NCI-H1092 (cell line): Measurements from ENCODE around the gene TRIAP1.

Experiments used
- DNase-seq: peaks from one replicate; lab custom pipeline; 2025; lab: John Stamatoyannopoulos, UW

Gene TRIAP1

DNA sequence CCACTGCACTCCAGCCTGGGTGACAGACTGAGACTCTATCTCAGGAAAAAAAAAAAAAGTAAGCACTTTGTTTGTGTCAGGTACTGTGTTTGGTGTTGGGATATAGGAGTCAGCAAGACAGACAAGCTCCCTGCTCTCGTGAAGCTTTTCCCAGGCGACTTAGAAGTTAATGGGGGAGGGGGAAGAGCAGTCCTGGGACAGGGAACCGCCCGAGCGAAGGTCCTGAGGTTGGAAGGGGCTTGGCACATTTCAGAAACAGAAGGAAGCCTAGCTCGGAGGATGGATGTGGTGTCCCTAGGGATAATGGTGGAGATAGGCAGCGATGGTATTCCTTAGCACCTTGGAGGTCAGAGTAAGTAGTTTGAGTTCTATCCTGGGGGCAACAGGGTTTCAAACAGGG is 16.8 kb downstream of the TRIAP1 start:
- no peak for DNase-seq

DNA sequence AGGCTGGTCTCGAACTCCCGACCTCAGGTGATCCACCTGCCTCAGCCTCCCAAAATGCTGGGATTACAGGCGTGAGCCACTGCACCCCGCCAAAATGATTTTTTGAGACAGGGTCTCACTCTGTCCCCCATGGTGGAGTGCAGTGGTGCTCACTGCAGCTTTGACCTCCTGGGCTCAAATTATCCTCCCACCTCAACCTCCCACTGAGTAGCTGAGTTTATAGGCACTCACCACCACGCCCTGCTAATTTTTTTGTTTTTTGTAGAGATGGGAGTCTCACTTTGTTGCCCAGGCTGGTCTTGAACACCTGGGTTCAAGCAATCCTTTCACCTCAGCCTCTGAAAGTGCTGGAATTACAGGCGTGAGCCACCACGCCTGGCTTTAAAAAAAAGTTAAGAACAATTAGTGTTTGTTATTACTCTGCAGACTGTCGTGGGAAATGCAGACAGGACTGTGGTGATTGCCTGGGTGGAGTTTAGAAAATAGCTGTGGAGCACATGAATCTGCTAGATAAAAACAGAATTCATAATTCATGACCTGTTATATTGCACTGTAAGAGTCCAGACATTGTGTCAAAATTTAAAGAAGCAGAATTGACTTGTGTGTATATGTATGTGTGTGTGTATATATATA is 17.5 kb downstream of the TRIAP1 start:
- DNase-seq: no peak

DNA sequence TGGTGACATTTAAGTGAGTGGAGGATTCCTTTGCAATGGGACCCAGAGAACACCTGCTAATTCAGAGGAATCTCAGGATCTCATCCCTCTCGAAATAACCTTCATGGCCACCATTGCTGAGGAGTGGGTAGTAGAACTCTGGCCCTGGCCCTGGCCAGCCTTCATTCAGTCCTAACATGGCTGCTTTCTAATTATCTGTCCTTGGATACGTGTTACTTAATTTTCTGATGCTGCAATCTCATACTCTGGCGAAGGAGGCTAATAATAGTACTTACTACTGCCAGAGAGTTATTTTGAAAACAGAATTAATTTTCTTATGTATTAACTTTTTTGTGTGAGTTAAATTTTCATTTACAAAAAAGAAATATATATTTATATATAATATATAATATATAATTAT is 20.4 kb downstream of the TRIAP1 start:
- DNase-seq: no peak

DNA sequence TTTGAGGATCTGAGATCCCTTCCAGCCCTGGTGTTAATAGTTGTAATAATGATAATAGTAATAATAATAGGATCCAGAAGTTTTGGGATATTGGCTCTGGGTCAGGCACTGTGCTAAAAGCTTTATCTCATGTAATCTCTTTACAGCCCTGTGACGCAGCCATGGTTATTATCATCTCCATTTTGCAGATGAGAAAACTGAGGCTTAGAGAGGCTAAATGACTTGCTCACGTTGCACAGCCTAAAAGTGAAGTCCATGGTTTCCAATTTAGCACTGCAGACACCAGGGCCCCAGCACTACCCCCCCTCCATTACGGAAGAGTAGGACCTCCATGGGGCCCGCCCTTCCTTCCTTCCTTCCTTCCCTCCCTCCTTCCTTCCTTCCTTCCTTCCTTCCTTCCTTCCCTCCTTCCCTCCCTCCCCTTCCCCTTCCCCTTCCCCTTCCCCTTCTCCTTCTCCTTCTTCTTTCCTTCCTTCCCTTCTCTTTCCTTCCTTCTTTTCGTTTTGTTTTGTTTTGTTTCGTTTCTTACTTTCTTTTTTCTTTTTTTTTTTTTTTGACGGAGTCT is 23.2 kb downstream of the TRIAP1 start:
- DNase-seq: no peak

DNA sequence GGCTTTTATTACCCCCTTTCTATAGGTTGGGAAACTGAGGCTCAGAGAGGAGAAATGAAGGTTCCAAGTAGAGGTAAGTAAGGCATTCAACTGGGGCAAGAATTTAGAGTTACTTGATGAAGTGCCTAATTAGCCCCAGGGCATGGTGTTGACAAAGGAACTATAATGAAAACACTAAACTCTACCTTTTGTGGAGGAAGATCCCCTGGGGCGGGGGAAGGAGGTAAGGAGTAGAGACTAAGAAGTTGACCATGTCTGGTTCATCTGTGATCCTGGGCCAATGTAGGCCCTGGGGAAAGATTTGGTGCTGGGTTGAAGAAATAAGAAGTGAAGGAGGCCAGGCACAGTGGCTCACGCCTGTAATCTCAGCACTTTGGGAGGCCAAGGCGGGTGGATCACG is 24.5 kb downstream of the TRIAP1 start:
- DNase-seq: no peak

DNA sequence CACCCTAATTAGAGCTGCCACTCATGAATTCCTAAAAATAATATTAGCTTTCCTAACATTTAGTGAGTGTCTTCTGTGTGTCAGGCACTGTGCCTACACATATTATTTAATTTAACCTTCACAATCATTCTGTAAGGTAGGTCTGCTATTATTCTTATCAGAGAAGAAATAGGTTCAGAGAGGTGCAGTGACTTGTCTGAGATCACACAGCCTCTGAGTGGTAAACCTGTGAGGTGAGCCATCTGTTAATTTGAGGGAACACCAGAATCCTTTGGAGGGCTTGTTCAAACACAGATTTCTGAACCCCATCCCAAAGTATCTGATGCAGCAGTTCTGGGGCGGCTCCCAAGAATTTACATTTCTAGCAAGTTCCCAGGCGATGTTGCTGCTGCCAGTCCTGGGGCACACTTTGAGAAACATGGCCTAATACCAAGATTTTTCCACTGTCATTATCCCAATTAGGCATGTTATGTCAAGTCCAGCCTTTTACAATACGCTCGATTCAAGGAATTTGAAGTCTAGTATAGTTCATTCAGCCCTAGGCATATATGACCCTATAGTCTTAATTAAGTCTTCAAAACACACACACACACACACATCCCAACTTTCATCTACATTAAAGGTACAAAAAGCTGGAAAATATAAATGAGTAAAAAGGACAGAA is 28.1 kb downstream of the TRIAP1 start:
- no peak for DNase-seq

DNA sequence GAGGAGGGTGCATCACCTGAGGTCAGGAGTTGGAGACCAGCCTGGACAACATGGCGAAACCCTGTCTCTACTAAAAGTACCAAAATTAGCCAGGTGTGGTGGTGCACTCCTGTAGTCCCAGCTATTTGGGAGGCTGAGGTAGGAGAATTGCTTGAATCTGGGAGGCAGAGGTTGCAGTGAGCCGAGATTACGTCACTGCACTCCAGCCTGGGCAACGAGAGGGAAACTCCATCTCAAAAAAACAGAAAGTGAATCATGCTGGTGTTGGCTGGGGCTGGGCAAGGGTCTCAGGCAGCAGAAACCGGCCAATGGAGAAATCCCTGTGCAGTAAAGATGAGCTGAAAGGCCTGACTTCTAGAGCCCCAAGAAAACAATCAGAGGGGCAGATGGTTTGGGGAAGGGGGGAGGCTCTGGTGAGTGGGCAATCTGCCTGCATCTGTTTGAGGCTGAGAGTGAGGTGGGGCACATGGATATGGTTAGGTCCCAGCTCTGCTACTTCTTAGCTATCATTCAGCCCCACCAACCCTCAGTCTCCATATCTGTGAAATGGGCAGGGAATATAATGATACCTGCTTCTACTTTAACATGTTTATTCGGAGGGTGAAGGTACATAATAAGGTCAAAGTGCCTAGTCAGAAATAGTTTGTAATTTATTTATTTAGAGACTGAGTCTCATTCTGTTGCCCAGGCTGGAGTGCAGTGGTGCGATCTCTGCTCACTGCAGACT is 29.5 kb downstream of the TRIAP1 start:
- DNase-seq: no peak

DNA sequence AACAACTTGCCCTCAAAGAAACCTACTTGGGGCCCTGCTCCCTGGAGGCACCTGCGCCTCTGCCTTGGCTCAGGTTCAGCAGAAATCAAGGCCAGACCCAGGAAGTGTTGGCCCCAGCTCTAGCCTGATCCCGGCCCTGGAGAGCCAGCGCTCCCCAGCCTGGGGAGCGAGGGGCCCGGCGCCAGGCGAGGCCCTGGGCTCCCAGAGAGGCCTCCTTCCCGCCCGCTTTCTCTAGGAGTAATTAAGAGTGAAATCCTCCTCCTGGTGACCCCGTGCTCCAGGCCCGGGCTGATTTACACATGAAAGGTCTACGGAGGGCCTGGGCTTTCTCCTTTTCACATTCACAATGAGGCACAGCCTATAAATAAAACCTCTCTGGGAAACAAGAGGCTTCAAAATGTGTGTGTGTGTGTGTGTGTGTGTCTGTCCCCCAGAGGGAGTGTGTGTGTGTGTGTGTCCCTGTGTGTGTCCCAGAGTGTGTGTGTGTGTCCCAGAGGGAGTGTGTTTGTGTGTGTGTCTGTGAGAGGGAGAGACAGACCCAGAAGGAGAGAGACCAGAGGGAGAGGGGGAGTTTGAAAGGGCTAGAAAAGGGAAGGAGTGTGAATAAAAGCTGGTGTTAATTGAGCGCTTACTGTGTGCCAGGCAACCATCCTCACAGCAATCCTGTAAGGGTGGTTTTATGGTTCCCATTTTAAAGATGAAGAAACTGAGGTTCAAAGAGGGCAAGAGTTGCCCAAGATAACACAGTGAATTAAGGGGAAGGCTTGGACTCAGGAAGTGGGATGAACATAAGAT is 32.1 kb downstream of the TRIAP1 start:
- peak; percentile 9 for DNase-seq

DNA sequence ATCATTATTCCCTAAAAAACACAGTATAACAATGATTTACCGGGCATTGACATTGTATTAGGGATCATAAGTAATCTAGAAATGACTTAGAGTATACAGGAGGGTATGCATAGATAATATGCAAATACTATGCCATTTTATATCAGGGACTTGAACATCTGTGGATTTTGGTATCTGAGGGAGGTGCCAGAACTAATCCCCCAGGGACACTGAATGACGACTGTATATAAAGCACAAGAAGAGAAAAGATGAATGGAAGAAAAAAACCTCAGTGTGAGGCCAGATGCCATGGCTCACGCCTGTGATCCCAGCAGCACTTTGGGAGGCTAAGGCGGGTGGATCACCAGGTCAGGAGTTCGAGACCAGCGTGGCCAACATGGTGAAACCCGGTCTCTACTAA is 33.8 kb downstream of the TRIAP1 start:
- DNase-seq: no peak

DNA sequence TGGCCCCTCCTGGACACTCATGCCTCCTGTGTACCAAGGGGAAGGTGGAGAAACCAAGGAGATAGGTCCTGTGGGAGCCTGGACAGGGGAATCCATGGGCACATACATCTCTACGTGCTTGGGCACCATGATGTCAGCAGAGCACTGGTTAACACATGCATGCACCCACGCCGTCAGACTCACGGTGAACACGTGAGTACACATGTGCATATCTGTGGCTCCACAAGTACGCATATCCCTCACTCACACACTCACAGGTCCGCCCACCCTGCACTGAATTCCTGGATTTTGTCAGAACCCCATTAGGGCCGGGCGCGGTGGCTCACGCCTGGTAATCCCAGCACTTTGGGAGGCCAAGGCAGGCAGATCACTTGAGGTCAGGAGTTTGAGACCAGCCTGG is 37.4 kb downstream of the TRIAP1 start:
- DNase-seq: no peak

DNA sequence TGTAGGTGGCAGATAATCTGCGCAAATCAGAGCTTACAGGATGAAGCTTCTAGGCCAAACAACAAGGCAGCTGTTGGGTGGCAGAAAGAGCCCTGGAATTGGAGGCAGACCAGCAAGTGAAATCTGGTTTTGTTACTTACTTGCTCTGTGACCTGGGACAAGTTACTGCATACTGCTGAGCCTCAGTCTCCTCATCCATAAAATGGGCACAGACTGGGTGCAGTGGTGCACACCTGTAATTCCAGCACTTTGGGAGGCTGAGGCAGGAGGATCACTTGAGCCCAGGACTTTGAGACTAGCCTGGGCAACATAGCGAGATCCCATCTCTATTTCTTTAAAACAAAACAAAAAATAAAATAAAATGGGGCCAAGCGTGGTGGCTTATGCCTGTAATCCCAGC is 39.6 kb downstream of the TRIAP1 start:
- no peak for DNase-seq

DNA sequence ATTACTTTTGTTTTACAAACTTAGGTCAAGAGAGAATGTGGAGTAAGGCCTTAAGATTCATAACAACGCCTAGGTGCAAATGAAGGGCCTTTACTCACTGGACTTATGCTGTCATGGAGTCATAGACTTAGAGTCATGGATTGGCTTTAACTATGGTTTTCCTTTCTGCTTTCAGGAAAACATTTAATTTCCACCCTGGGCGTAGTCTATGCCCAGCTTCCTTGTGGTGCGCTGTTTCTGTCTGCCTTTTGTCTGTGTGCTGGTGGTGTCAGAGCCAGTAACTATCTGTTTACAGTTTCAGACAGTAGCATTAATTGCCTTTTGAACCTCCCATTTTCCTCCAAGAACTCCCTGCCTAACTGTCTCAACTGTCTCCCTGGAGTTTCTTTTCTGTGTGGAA is 40.1 kb downstream of the TRIAP1 start:
- DNase-seq: no peak

DNA sequence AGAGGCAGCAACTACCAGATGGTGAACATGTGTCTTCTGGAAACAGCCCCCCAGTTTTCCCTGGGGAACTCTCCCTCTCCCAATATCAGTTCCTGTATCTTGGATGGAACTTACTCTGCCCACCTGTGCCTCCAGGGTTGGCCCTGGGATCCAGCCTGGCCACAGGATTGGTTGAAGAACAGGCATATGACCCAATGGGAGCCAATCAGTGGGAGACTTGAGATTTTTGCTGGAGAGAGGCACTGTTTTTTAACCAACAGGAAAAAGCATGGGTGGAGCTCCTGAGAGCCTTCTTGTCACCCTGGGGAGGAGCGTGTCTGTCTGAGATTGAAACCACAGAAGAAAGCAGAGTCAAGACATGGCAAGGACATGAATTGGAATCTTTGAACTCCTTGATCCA is 41.9 kb downstream of the TRIAP1 start:
- no peak for DNase-seq

DNA sequence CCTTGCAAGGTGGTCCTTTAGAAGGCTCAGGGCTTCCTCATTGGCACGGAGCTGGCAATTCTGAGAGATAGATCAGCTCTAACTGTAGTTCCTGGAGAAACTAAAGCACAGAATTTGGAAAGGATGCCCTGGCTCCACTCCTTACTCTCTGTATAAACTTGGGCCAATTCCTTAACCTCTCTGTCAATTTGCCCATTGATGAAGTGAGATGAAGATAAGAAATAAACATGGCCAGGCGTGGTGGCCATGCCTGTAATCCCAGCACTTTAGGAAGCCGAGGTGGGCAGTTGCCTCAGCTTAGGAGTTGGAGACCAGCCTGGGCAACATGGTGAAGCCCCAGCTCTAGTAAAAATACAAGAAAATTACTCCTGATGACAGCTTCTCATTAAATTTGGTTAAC is 42.3 kb downstream of the TRIAP1 start:
- no peak for DNase-seq

DNA sequence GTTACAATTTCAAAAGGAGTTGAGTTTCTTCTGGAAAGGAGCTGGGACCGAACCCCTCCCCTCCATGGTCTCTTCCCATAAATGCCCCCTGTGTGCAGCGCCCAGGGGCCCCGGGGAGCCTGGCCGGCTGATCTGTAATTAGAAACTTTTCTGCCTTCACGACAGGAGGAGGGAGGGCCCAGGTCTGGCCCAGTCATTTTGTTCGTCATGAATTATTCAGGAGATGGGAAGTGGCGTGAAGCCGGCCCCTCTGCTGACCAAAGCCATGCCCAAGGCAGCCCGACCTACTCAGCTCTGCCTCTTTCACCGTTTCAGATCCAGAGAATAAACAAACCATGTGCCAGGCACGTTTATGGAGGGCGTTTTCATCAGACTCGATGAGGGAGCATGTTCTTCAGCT is 44.0 kb downstream of the TRIAP1 start:
- no peak for DNase-seq

DNA sequence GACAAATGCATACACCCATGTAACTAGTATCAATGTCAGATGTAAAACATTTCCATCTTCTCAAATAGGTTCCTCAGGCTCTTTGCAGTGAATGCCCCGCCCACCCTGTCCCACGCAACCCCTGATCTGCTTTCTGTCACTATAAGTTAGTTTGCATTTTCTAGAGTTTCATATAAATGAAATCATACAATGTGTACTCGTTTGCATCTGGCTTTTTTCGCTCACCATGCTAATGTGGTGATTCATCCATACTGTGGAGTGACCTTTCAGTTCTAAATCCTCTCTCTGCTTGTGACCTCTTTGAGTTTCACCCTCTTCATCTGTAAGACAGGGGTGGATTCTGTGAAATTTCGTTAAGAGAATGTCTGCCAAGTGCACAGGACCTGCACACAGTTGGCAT is 46.7 kb downstream of the TRIAP1 start:
- no peak for DNase-seq

DNA sequence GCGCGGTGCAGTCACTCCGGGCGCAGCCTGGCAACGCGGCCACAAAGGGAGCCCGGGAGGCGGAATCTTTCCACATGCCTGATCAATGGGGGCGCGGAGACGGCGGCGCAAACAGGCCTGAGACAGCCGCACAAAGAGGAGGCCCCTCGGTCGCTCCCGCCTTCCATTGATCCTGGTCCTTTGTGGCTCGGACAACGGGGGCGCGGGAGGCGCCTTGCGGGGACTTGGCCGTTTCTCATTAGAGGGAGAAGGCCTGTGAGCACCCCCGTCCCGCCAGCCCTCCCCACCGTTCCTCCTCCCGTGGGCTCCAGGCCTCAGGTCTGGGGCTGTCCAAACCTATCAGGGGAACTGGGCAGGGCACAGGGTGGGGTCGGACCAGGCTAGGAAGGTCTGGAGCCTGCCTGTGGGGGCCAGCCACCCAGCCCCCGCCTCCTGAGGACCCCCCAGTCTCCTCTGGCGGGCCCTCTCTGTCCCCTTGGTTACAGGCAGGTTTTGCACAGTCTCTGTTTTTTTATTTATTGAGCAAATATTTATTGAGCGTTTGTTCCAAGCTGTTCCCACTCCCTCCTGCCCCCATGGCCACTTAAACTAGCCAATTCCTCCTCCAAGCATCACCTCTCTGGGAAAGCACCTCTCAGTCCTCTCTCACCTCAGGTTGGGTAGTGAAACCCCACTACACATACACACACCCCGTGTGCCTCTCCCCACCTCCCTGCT is 48.2 kb downstream of the TRIAP1 start:
- no peak for DNase-seq

DNA sequence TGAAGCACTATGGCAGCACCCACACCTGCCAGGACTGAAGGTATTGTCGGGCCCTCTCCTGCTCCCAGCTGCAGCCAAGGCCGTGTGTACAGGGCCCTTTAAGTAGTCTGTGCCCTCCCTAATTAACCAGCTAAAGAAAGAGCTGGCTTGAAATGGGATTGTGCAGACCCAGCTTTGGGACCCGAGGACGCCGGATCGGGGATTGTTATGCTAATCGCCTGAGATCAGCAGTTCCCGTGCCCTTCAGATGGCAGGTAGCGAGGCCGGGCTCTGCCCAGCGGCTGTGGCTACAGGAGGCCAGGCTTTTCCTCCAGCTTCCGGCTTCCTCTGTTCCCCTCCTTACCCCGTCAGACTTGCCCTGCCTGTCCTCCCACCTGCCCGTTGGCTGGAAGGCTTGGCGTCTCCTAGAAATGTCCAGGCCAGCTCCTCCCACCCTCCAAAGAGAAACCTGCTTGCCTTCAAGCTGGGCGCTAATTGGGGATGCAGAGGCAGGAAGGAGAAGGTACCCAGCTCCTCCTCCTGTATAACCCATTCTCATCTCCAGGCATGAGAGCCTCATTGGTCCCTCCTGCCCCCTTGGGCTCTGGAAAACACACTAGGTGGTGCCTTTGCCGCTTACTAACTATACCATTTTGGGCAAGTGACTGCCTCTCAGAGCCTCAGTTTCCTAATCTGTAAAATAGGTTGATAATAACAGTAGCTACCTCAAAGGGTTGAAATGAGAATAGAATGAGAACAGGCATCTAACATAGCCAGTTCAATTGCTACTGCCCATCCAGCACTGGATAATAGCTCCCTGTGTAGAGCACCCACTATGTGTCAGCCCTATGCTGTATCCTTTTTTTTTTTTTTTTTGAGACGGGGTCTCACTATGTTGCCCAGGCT is 51.5 kb downstream of the TRIAP1 start:
- DNase-seq: peak; percentile 5
